GM13976 (cell line): ENCODE results near the gene KLHDC9.

Experiments used
- DNase-seq: peaks from one replicate; pipeline ENCODE4 v3.0.0; 2012; ENCODE audit warnings: low spot score
- in situ Hi-C: fragments of 300-500 bp; cut with MboI; formaldehyde crosslinking; loops from one replicate; pipeline ENCODE4 v1.12.0; 2022; ENCODE audit warnings: low sequenced_read_pairs, mixed read lengths, inconsistent platforms; ENCODE audit not compliant: unreplicated experiment
- TF ChIP-seq, protein P1 (sequence below): IDR thresholded peaks from 2 replicates; pipeline ENCODE4 v1.5.1; 2012; ENCODE audit warnings: borderline replicate concordance, mild to moderate bottlenecking; ENCODE audit not compliant: insufficient read depth; ENCODE audit errors: extremely low read depth, missing control alignments, control extremely low read depth

The KLHDC9 gene

DNA sequence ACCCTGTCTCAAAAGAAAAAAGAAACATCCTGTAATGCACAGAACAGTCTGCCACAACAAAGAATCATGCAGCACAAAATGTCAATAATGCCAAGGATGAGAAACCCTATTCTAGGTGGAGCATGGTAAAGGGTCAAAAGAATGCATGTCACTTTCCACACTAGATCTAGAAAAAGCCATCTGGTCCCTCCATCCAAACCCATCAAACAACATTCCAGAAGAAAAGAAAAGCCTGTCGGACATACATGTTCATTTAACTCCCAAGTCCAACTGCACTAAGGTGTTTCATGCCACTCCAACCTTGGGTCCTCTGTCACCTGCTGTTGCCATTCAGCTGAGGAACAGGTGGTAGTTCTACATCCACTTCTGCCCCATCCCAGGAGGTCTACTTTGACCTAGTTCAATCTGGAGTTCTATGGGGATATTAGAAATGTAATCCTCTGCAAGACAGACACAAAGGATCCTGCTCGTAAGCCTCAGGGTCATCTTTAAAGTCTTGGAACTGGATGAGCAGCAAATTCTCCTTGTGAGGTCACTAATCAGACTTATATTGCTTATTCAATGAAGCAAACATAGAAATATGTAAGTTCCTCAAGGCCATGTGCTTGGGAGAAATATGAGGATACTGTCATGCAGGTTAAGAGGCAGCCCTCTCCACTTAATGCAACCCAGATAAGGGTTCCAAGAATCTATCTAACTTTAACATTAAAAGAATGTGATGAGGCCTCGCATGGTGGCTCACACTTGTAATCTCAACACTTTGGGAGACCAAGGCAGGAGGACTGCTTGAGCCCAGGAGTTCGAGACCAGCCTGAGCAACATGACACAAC, 30.6 kb downstream of the KLHDC9 start:
- DNase-seq: no peak
- in situ Hi-C loops: no loop called here
- TF ChIP-seq, protein P1, sequence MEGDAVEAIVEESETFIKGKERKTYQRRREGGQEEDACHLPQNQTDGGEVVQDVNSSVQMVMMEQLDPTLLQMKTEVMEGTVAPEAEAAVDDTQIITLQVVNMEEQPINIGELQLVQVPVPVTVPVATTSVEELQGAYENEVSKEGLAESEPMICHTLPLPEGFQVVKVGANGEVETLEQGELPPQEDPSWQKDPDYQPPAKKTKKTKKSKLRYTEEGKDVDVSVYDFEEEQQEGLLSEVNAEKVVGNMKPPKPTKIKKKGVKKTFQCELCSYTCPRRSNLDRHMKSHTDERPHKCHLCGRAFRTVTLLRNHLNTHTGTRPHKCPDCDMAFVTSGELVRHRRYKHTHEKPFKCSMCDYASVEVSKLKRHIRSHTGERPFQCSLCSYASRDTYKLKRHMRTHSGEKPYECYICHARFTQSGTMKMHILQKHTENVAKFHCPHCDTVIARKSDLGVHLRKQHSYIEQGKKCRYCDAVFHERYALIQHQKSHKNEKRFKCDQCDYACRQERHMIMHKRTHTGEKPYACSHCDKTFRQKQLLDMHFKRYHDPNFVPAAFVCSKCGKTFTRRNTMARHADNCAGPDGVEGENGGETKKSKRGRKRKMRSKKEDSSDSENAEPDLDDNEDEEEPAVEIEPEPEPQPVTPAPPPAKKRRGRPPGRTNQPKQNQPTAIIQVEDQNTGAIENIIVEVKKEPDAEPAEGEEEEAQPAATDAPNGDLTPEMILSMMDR: no peak

DNA sequence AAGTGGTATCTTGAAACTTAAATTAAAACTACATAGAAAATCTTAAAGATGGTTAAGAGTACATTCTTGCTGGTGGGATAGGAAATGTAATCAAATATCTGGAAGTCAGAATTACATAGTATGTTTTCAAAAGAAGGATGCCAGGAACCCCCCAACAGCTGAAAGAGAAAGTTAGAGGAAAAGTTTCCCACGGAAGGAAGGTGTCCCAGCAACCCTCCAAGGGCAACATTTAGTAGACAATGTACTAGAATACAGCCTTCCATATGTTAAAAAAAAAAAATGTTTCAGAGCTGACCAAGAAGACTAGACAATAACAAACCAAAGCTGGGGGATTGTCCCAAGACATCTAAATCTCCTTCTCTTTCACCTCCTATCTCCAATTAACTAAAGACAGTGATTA, 32.1 kb downstream of the KLHDC9 start:
- no peak for DNase-seq
- in situ Hi-C loops: no loop called here
- TF ChIP-seq, protein P1: no peak

DNA sequence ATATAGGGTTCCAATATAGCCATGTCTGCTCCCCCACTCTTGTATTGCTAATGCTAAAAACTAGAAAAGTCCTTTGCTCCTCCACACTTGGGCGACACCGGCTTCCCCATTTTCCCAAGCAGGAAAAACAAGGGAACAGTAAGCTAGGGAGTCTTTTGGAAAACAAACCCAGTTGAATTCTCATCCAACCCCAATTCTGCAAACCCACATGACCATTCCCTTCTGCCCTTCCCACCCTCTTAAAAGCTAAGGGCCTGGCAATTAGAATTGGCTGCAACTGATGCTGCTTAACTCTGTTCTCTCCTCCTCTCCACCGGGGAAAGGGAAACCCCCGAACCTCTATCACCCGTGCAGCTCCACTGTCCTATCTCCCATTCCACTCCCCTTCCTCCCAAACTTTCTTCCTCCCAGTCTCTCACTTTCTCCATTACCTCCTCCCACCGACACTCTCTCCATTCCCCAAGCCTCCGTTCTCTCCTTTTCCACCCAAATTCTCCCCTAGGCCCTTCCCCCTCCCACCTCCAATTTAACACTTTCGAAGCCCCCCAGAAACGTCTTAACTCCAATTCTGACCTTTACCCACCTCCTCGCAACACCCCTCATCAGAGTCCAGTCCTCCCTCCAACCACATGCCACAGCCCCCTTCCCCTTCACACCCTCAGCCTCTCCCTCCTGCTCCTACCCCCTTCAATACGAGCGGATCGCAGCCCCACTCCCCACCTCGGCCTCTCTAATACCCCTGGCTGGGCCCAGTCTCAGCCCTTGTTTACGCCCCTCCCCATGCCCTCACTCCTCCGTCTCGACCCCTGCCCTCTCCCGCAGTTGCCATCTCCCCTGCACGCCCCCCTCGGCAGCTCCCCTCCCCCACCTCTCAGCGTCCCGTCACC, 33.6 kb downstream of the KLHDC9 start:
- TF ChIP-seq, protein P1: no peak
- DNase-seq: no peak
- in situ Hi-C loops: no loop called here

DNA sequence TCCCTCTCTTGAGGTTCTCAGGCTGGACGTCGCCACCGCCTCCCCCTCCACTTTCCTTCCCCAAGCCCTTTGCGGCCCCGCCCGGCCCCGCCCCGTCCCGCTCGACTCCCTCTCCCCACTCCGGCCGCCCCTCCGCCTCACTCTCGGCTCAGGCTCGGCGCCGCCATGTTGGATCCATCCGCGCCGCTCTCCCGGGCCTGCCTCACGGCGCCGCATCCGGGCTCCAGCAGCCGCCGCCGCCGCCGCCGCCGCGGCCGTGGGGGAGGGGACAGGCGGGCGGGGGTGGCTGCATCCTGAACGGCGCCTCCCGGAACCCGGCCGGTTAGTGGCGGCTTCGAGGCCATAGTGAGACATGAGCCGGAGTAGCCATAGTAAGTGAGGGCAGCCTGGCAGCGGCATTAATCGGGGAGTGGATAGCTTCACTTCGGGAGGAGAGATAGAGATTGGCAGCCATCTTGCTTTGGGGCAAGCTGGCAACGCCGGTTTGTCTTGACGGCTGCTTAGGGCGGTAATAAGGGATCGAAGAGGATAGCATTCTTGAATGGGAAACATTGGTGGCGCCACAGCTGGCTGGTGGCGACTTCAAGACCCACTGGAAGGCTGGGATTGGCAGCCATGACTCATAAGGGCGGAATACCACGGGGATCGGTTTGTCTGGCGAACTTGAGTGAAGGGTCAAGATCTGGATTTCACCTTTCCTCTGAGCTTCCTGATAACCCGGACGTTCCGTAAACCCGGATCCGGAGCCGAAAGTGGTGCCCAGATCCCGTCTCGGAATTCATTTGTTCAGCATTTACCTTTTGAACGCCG, 34.5 kb downstream of the KLHDC9 start, which contains the start of gene DEDD:
Gene DEDD, minus strand, starts transcription at position 258 of the 810 bp plus-strand sequence. CDS start 8,205 bp downstream, outside the sequence.
- in situ Hi-C loops: no loop called here
- TF ChIP-seq, protein P1: no peak
- peak; percentile 94 for DNase-seq

DNA sequence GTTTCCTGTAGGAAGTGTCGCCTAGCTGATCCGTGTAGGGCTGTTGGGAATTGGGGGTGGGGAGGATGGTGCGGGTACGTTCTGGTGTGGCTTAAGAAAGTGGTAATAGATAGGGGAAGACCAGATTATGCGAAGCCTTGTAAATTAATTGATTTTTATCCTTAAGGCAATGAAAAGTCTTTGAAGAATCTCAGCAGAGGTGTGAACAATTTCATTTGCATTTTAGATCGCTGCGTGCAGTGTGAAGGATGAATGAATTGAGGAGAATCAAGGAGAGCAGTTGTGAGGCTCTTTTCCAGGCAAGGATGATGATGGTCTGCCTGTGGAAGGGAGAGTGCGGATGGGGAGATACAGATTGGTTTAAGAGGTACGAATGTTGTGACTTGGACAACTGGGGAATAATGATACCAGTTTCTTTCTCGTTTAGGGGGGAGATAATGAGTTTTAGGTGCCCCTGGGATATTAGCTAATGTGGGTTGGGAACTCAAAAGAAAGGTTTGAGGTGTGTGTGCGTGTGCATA, 35.1 kb downstream of the KLHDC9 start:
- in situ Hi-C loops: no loop called here
- TF ChIP-seq, protein P1: no peak
- DNase-seq: no peak
